NCI-H1092 (cell line): ENCODE data around the gene ZNF189.

Experiments used
- DNase-seq: peaks from one replicate; lab custom pipeline; 2025; lab: John Stamatoyannopoulos, UW

ZNF189 gene

DNA sequence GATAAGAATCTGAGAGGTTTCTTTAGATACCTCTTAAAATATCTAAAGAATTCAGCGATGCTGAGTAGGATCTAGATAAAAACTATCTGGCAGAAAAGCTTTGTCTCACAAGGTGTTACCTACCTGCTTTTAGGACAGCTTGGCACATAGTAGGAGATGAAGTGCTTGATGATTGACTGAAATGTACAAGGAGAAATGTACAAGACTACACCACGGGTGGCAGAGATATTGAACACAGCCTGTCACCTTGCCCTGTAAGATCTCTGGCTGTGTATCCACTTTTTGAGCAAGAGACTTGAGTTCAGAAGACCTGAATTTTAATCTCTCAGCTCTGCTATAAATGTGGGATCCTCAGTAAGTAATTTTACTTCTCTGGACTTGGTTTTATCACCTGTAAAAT lies 21.2 kb downstream of the ZNF189 start:
- DNase-seq, result no peak

- no peak for DNase-seq
Measured at GRCh38 chr9:101421653-101422065, 23.0 kb downstream of the ZNF189 start.

DNA sequence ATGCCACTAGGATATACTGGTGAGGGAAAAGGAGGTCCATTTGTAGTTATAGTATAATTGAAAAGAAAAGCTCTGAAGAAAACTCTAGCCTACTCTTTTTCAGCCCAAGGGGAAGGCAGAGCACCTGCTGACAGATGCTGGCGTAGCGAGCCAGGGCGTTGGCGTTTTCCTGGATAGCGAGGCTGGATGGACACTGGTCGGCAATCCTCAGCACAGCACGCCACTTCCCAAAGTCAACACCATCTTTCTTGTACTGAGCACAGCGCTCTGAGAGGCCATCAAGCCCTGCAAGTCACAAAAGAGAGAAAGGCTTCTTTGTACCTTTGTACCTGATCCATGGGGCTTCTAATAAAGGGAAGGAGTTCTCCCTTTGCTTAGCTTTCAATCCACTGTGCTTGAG lies 28.7 kb downstream of the ZNF189 start:
- no peak for DNase-seq

DNA sequence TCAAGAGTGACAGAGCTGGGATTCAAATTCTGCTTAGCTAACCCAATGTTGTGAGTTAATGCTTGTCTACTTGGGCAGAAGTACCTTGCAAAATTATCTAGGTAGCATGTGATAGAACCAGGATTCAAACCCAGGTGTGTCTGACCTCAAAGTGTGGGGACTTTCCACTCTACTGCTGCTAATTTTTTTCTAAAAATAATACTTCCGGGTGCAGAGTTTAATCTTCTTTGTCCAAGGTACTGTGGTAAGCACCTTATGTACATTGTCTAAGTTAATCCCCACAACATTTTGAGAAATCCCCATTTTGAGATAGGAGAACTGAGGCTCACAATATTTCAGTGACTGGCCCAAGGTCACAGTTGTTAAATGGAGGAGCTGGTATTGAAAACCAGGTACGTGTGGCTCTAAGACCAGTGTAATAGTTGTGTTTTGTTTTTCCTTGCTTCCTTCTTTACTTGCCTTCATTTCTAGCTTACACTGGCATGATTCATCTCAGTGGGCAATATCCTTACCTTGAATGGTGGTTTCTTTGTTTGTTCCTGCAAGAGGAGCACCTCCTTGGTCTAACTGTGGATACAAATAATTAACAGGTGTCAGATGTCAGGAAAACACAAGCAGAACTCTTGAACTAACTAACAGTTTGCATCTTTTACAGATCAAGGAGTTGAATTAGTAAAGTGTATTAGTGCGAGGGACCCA lies 29.5 kb downstream of the ZNF189 start:
- DNase-seq, result no peak

- DNase-seq, result no peak
Measured at GRCh38 chr9:101428909-101429308, 30.3 kb downstream of the ZNF189 start.

GRCh38 chr9:101429736-101430135 lies 31.1 kb downstream of the ZNF189 start:
- DNase-seq, result no peak

DNA sequence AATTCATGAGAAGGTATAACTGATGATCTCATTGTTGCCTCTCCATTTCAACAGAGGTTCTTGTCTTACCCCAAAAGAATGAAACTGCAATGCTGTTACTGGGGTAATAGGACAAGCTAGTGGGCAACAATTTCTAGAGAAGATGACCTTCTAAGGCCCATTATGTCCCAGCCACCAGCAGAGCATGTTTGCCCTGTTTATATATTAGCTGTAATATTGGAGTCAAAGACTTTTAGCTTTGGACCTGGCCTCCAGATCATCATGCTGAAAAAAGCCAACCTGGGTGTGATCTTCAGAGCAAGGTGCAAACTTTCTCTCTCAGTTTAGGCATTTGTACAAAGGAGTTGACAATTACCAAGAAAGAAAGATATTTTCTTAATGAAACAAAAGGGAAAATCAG lies 33.5 kb downstream of the ZNF189 start:
- no peak for DNase-seq

DNA sequence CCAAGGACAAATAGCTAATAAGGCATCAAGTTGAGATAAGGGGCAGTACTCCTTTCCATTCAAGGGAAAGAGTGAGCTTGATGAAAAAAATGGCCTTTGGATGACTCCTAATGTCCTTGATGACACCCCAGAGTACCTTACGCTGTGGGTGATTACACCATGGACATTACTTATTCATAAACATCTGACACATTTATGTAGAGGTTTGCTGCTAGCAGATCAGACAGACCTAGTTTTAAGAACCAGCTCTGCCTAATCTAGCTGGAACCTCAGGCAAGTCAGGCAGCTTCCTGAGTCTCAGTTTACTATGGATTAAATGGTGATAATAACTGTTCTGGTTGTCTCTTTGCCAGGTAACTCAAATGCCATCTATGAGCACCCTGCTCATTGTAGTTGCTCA lies 34.1 kb downstream of the ZNF189 start:
- DNase-seq, result no peak

DNA sequence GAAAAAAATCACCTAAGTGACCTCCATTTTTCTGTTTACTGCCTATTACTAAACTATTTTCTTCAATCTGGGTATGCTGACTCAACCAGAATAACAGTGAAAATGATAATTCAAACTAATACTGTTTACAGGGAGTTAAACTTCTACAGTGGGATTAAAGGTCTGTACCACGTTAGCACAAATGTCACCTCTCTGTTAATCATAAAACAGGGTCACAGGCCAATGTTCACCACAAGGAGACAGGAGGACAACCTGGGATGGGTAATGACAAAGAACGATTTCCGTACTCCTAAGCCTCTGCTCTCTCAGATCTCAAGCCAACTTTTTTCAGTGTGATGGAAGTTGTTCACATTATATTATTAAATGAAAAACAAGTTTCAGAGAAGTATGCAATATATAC lies 34.6 kb downstream of the ZNF189 start:
- DNase-seq, result no peak

- no peak for DNase-seq
Measured at GRCh38 chr9:101434998-101435397, 36.3 kb downstream of the ZNF189 start.

GRCh38 chr9:101435601-101436079 lies 37.0 kb downstream of the ZNF189 start, which contains the start of gene ALDOB:
ALDOB (minus strand) TSS chr9:101435774; CDS start chr9:101430887, 4,887 bp downstream.
- DNase-seq, result no peak

GRCh38 chr9:101437806-101438232 lies 39.2 kb downstream of the ZNF189 start:
- DNase-seq, result no peak

GRCh38 chr9:101438523-101438922 lies 39.9 kb downstream of the ZNF189 start:
- no peak for DNase-seq

GRCh38 chr9:101440714-101441230 lies 42.1 kb downstream of the ZNF189 start:
- DNase-seq, result no peak

- no peak for DNase-seq
Measured at GRCh38 chr9:101442318-101442717, 43.7 kb downstream of the ZNF189 start.

GRCh38 chr9:101442736-101443135 lies 44.1 kb downstream of the ZNF189 start:
- DNase-seq, result no peak

DNA sequence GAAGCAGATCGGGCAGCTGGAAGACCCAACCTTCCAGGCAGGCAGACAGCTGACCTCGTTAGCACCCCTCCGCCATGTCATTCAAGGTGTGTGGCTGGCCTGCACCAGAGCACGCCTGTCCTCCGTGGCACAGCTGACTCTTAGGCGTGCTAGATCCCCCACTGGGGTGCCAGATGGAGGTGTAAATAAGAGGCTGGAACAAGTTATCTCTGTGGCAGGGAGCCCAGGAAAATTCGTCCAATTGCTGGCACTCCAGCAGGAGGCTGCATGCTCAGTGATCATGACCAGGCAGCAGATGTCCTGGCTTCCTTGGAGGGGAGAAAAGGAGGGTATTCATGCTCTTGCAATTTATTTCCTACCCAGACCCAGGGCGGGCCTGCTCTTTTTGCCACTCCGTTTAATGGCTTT lies 44.7 kb downstream of the ZNF189 start:
- peak; percentile 91 for DNase-seq

GRCh38 chr9:101445353-101446029 lies 46.8 kb downstream of the ZNF189 start:
- no peak for DNase-seq

DNA sequence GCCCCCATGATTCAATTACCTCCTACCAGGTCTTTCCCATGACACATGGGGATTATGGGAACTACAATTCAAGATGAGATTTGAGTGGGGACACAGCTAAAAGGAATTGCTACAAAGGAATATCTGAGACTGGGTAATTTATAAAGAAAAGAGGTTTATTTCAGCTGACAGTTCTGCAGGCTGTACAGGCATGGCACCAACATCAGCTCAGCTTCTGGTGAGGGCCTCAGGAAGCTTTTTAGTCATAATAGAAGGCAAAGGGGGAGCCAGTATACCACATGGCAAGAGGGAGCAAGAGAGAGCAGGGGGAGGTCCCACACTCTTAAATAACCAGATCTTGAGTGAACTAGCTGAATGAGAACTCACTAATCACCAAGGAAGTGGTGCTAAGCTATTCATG lies 48.1 kb downstream of the ZNF189 start:
- no peak for DNase-seq

GRCh38 chr9:101448680-101449070 lies 50.0 kb downstream of the ZNF189 start:
- no peak for DNase-seq

DNA sequence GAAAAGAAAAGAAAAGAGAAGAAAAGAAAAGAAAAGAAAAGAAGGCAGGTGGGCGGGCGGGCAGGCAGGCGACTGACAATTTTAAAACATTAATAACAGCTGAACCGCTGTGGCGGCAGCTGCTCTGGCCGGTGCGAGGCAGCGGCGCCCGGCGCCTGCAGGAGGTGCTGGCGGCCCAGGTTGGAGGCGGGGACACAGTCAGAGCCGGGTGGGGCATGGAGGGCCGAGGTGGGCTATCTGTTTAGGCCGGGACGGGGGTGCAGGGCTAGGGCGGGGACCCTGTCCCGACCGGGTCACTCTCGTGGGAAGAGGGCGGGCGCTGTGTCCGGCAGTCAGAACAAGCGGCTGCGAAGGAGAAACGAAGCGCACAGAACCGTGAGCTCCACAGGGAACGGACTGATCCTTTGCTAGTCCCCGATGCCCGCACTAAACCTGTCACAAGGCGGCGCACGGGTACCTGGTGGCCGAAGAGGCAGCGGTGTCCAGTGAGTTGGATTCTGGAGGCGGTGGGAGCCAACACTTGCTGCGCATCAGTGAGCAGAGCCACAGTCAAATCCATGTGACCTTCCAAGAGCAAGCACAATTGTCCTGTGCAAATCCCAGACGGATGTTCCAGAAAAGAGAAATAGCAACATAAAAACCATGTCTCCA lies 50.5 kb downstream of the ZNF189 start:
- peak; percentile 48 for DNase-seq

- DNase-seq, result no peak
Measured at GRCh38 chr9:101450931-101451330, 52.3 kb downstream of the ZNF189 start.

GRCh38 chr9:101451498-101451897 lies 52.8 kb downstream of the ZNF189 start:
- DNase-seq, result no peak
